Measurements from ENCODE around the gene EEPD1. TPM values are rescaled to one million over a fixed set of nuclear protein-coding genes. Genes with fewer than 3 reads are reported as not detected.
A peak's percentile ranks its signal among the peaks of the same experiment; 100 is the strongest.
"Not testable (repeated sequence)": the region's sequence is repeated elsewhere in the genome, so short reads cannot be mapped to it uniquely, and the experiment has no call there.

Gene EEPD1
- total RNA-seq, 1 donor from 2014 or later, result 9.8 TPM

DNA sequence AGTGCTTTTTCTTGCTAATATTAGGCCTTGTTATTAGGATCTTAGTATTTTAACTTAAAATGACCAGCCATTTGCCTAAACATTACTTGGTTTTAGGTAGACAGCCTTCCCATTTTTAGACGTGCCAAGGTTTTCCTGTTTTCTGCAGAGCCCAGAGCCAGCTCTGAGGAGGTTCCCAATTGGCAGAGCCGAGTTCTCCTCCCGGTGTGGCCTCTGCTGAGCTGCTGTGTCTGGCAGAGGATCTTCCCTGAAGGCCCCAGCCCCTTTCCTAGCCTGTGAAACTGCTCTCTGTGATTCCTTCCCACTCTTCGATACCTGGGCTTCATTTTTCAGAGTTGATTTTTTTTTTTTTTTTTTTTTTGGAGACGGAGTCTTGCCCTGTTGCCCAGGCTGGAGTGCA, 91.4 kb downstream of the EEPD1 start:
- no peaks in the 10 kb centered on the region for H3K9me3 ChIP-seq
- H3K27ac ChIP-seq, result peak overlapping the region; percentile 33
- DNase-seq (ENCODE audit: extremely low spot score in 2 of 2), result no peak
- H3K36me3 ChIP-seq, result no peaks in the 10 kb centered on the region
- H3K4me1 ChIP-seq, result peaks cover 14% of the 10 kb centered on the region
- no peak for TF ChIP-seq CTCF (IDR thresholded peaks at IDR 0.05)
- TF ChIP-seq POLR2A (IDR thresholded peaks at IDR 0.05), result no peak
- no peak for TF ChIP-seq POLR2AphosphoS5 (IDR thresholded peaks at IDR 0.05; ENCODE audit: insufficient read depth in 1 of 2, low read depth in 1 of 2)
- no peak overlapping the region for H3K4me3 ChIP-seq
- H3K27me3 ChIP-seq, result no peaks in the 10 kb centered on the region
- intact Hi-C loops (cut with DNase I), result no loop called here

DNA sequence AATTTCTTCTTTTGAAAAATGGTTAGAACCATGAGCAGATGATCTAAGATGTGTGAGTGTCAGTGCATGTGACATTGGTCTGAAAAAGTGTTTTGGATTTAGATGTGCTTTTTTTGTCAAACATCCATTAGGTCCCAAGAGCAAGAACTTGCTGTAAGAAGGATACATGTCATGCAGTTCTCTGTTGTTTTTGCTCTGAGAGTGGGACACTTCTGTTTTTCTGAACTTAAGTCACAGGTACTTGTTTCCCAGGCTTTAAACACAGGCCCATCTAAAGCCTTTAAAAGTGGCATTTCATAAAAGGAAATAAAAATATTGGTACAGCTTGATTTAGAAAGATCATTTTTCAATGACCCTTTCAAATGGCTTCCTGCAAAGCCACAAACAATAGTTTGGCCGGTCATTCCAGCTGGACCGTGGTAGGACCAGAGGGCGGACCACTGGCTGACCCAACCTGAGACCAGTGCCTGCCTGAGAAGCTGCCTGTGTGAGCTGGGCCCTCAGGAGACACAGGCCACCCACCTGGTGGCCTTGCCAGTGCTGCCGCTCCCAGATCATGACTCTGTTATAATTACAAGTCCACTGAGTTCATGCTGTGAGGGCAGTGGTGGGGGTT, 92.7 kb downstream of the EEPD1 start:
- TF ChIP-seq POLR2A (IDR thresholded peaks at IDR 0.05), result no peak
- H3K27ac ChIP-seq, result no peak overlapping the region

GRCh38 chr7:36249091-36249490, 96.0 kb downstream of the EEPD1 start:
- no peak for DNase-seq (ENCODE audit: extremely low spot score in 2 of 2)
- Histone ChIP-seq H3K4me3 (no peak overlapping the region), H3K27ac (no peak overlapping the region), H3K36me3 (no peaks in the 10 kb centered on the region), H3K9me3 (no peaks in the 10 kb centered on the region), H3K4me1 (peaks cover 14% of the 10 kb centered on the region), H3K27me3 (no peaks in the 10 kb centered on the region)
- intact Hi-C loops (cut with DNase I), result no loop called here
- TF ChIP-seq POLR2AphosphoS5 (IDR thresholded peaks at IDR 0.05; ENCODE audit: insufficient read depth in 1 of 2, low read depth in 1 of 2) (no peak), POLR2A (IDR thresholded peaks at IDR 0.05) (no peak), CTCF (IDR thresholded peaks at IDR 0.05) (no peak)

More for the DNA sequence above, 92.7 kb downstream of the EEPD1 start:
- Histone ChIP-seq H3K4me3 (no peak overlapping the region), H3K36me3 (no peaks in the 10 kb centered on the region), H3K4me1 (peaks cover 14% of the 10 kb centered on the region), H3K9me3 (no peaks in the 10 kb centered on the region), H3K27me3 (no peaks in the 10 kb centered on the region)
- intact Hi-C loops (cut with DNase I), result no loop called here
- no peak for DNase-seq (ENCODE audit: extremely low spot score in 2 of 2)

DNA sequence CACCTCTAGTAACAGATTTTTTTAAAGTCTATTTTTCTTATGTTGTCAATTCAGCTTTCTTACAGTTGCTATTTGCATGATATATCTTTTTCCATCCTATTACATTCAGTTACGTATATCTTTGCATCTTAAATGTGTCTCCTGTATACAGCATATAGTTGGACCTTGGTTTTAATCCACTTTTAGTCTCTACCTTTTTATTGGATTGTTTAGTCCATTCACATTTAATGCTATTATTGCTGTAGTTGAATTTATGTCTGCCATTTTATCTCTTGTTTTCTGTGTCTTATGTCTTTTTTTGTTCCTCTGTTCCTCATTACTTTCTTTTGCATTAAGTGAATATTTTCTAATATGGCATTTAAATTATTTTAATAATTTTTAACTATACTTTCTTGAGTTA, 100.6 kb downstream of the EEPD1 start:
- Histone ChIP-seq H3K36me3 (no peaks in the 10 kb centered on the region), H3K27me3 (no peaks in the 10 kb centered on the region), H3K4me1 (peaks cover 9% of the 10 kb centered on the region), H3K9me3 (no peaks in the 10 kb centered on the region), H3K27ac (no peak overlapping the region), H3K4me3 (no peak overlapping the region)
- TF ChIP-seq POLR2AphosphoS5 (IDR thresholded peaks at IDR 0.05; ENCODE audit: insufficient read depth in 1 of 2, low read depth in 1 of 2) (no peak), POLR2A (IDR thresholded peaks at IDR 0.05) (no peak), CTCF (IDR thresholded peaks at IDR 0.05) (no peak)
- intact Hi-C loops (cut with DNase I), result no loop called here
- DNase-seq (ENCODE audit: extremely low spot score in 2 of 2), result no peak

DNA sequence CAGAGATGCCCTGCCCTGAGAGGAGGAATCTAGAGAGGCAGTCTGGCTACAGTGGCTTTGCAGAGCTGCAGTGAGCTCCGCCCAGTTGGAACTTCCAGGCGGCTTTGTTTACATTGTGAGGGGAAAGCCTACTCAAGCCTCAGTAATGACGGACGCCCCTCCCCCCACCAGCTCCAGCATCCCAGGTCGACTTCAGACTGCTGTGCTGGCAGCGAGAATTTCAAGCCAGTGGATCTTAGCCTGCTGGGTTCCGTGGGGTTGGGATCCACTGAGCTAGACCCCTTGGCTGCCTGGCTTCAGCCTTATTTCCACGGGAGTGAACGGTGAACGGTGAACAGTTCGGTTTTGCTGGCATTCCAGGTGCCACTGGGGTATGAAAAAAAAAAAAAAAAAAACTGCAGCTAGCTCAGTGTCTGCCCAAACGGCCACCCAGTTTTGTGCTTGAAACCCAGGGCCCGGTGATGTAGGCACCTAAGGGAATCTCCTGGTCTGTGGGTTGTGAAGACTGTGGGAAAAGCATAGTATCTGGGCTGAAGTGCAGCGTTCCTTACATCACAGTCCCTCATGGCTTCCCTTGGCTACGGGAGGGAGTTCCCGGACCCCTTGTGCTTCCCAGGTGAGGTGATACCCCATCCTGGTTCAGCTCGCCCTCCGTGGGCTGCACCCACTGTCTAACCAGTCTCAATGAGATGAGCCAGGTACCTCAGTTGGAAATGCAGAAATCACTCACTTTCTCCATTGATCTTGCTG, 105.6 kb downstream of the EEPD1 start:
- H3K4me3 ChIP-seq; H3K9me3 ChIP-seq; H3K27ac ChIP-seq; intact Hi-C loops (cut with DNase I); H3K36me3 ChIP-seq; H3K27me3 ChIP-seq: not testable (repeated sequence)
- DNase-seq (ENCODE audit: extremely low spot score in 2 of 2), result peak in 1 of 2 donors; percentile 67
- peak in 1 of 2 donors; percentile 21 for TF ChIP-seq POLR2AphosphoS5 (IDR thresholded peaks at IDR 0.05; ENCODE audit: insufficient read depth in 1 of 2, low read depth in 1 of 2)
- H3K4me1 ChIP-seq, result peaks cover 49% of the 10 kb centered on the region

DNA sequence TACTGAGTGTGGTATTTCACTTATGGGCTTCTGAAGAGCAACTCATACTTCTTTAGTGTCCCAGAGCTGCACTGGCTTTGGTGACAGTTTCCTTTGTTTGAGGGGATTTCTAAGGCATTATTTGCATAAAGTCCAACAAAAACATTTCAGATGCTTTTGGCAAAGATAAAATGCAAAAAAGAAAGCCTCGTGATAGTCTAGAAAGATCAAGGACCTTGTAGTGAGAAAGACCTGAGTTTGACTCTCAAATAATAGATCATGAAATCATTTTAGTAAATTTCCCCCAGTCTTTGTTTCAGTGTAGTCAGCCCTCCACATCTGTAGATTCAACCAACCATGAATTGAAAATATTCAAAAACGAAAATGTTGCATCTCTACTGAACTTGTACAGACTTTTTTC, 107.4 kb downstream of the EEPD1 start:
- H3K4me1 ChIP-seq, result peaks cover 67% of the 10 kb centered on the region
- intact Hi-C loops (cut with DNase I), result no loop called here

More for the DNA sequence above, 107.4 kb downstream of the EEPD1 start:
- TF ChIP-seq POLR2A (IDR thresholded peaks at IDR 0.05) (no peak), POLR2AphosphoS5 (IDR thresholded peaks at IDR 0.05; ENCODE audit: insufficient read depth in 1 of 2, low read depth in 1 of 2) (no peak), CTCF (IDR thresholded peaks at IDR 0.05) (no peak)
- DNase-seq (ENCODE audit: extremely low spot score in 2 of 2), result no peak
- no peak overlapping the region for H3K4me3 ChIP-seq
- no peaks in the 10 kb centered on the region for H3K36me3 ChIP-seq
- peak overlapping the region; percentile 55 for H3K27ac ChIP-seq
- H3K9me3 ChIP-seq, result no peaks in the 10 kb centered on the region
- H3K27me3 ChIP-seq, result no peaks in the 10 kb centered on the region
